HG03196 (cell line): Measurements from ENCODE around the gene FLAD1.

ENCODE experiments used
- ATAC-seq: cut with Tn5 transposase; IDR thresholded peaks from one replicate; pipeline ENCODE4 v1.9.1; 2021; ENCODE audit not compliant: unreplicated experiment

FLAD1 gene

GRCh38 chr1:155034318-155035208 lies 51.4 kb downstream of the FLAD1 start:
- ATAC-seq, result no peak

- ATAC-seq, result no peak
Observed at GRCh38 chr1:155035936-155036335, 52.8 kb downstream of the FLAD1 start.

- ATAC-seq, result no peak
Observed at GRCh38 chr1:155037043-155037442, 53.9 kb downstream of the FLAD1 start.

GRCh38 chr1:155037851-155038441 lies 54.8 kb downstream of the FLAD1 start:
- ATAC-seq, result no peak

- no peak for ATAC-seq
Observed at GRCh38 chr1:155038602-155039307, 55.6 kb downstream of the FLAD1 start.

- no peak for ATAC-seq
Observed at GRCh38 chr1:155039308-155039669, 56.1 kb downstream of the FLAD1 start.

- no peak for ATAC-seq
Observed at GRCh38 chr1:155040358-155041093, 57.4 kb downstream of the FLAD1 start.
